Jurkat, Clone E6-1 (cell line): ENCODE results near the gene CCDC12.
"Not testable (repeated sequence)": the region's sequence is repeated elsewhere in the genome, so short reads cannot be mapped to it uniquely, and the experiment has no call there.

Experiments used
- DNase-seq: peaks from one replicate; pipeline ENCODE4 v3.0.0-alpha.2; 2011; ENCODE audit warnings: low read depth, low spot score
- H3K4me3 ChIP-seq: 2 replicates; pipeline ENCODE4 v1.5.1; 2011; ENCODE audit warnings: mild to moderate bottlenecking, low read length, control low read depth, moderate library complexity

The CCDC12 gene

DNA sequence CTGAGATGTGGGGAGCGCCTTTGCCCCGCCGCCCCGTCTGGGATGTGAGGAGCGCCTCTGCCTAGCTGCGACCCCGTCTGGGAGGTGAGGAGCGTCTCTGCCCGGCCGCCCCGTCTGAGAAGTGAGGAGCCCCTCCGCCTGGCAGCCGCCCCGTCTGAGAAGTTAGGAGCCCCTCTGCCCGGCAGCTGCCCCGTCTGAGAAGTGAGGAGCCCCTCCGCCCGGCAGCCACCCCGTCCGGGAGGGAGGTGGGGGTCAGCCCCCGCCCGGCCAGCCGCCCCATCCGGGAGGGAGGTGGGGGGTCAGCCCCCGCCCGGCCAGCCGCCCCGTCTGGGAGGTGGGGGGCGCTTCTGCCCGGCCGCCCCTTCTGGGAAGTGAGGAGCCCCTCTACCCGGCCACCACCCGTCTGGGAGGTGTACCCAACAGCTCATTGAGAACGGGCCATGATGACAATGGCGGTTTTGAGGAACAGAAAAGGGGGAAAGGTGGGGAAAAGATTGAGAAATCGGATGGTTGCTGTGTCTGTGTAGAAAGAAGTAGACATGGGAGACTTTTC, 12.4 kb downstream of the CCDC12 start:
- H3K4me3 ChIP-seq, DNase-seq: not testable (repeated sequence)

DNA sequence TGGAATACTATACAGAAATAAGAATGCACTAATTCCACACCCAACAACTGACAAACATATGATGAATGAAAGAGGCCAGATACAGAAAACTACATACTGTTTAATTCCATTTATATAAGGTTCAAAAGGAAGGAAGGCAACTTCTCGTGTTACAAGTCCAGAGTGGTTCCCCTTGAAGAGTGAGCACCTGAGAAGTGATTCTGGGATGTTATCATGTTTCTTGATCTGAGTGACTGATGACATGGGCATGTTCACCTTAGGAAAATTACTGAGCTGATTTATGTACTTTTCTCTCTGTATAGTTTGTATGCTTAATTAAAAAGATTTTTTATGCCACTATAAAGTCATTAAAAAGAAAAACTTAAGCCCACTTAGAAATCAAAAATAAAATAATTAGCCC, 13.6 kb downstream of the CCDC12 start:
- no peak overlapping the region for H3K4me3 ChIP-seq
- no peak for DNase-seq

DNA sequence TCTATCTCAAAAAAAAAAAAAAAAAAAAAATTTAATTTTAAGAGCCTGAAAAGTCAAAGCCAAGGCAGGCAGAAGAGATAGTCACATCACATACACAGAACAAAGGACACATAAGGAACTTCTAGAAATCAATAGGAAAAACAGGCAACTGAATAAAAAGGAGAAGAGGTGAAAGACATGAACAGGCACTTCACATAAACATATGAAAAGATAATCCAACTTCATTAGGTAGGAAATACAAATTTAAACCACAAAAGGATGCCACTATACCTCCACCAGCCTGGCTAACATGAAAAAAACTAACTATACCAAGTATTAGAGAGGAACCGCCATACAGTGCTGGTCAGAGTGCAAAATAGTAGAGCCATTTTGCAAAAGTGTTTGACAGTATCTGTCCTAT, 14.1 kb downstream of the CCDC12 start:
- DNase-seq: no peak
- no peak overlapping the region for H3K4me3 ChIP-seq

DNA sequence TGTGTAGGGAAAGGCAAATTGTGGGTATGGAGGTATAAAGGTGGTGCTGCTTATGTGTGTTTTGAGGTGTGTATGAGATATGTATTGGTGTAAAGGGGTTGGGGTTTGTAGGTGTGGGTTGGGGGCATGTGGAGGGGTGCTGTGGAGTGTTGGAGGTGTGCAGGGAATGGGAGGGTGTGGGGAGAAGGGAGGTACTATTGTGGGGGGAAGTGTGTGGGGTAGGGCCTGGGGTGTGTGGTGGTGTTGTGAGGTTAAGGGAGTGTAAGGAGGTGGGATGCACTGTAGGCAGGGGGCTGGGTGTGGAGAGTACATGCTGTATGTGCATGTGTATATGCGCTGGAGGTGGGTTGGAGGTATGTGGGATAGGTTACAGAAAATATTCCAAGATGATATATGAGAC, 15.7 kb downstream of the CCDC12 start:
- H3K4me3 ChIP-seq: no peak overlapping the region
- DNase-seq: no peak

DNA sequence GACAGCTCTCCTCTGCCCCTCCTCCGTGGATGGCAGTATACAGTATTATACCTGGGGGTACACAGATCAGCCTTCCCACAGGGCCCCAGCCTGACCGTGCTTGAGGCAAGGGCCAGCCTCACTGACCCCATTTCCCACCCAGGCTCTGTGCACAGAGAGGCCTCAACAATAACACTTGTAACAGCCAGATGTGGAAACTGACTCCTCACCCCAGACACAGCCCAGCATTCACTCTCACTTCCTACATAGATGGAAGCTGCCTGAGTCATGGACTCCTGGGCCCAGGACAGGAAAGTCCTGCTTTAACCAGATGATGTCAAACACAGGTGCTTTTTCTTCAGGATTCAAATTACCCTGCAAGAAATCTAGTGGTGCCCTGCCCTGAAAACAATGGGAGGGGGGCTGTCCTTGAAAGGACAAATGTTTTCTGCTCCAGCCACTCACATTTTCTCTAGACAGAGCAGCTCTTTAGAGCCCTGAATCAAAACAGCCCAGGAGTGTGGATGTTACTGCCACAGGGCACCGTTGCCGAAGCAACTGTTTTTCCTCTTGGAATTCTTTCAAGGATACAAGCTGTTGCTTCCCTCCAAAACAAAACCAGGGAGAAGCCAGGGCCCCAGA, 16.4 kb downstream of the CCDC12 start:
- no peak for DNase-seq

DNA sequence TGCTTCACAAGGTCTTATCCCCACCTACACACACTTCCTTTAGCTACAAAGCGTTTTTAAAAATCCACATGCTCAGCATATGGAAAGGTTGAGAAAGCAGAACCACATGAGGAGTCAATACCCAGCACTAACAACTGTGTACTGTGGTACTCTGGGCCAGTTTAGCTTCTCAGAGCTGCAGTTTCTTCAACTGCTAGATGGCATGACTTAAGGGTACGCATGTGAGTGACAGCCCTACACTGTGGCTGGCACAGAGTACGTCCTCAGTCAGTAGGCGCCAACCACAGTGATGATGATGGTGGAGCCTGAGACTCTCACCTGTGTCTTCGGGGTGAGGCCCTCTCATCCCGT, 17.4 kb downstream of the CCDC12 start:
- DNase-seq: peak; percentile 62
- no peak overlapping the region for H3K4me3 ChIP-seq

More for the DNA sequence above, 16.4 kb downstream of the CCDC12 start:
- no peak overlapping the region for H3K4me3 ChIP-seq

DNA sequence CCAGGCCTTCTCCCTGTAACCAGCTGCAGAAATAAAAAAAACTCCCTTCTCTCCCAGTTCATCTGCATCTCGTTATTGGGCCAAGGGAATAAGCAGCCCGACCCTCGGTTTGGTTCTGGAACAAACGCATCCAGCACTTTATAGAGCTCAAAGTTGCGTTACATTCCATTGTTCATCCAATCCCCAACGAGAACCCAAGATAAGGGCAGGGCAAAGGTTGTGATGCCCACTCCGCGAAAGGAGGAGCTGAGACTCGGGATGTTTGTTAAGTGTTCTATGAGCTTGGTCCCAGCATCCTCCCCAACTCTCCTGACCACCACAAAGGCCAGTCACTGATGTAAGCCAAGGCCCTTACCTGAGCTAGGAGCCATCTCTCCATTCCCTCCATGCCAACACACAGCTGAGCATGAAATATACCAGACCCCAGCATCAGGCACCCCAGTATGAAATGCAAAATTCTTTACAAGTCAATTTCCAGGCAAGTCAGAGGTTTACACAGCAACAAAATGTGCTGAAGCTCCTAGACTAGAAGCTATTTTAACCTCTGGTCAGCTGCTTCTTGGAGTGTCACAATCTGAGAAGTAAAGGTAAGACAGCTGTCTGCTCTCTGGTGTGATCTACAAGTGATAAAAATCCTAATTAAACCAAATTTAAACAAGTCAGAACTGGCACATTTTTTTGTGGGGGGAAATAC, 17.9 kb downstream of the CCDC12 start:
- DNase-seq: no peak
- H3K4me3 ChIP-seq: no peak overlapping the region

DNA sequence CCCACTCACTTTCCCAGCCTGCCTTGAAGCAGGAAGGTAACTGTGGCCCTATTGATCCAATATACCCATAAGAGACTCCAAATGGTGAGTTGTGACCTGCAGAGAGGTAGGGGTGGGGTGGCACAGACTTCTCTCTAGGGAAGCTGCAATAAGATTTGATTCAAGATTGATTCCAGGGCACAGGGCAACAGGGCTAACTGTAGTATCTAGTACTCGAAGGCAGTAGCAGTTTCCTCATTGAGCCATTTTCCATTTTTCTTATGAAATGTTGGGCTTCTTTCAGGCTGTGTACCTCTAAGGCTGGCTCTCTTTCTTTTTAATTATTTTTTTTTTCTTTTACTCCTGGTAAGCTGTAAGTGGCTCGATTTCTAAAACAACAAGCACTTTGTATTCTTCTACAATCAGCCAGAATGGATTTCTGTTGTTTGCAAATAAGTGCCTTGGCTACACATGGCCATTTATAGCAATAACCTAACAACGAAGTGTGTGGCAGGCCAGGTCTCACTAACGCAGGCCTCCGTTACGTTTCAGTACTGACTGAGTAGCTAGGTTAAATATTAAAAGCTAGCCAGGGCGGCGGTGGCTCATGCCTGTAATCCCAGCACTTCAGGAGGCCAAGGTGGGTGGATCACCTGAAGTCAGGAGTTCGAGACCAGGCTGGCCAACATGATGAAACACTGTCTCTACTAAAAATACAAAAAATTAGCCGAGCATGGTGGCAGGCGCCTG, 19.3 kb downstream of the CCDC12 start:
- DNase-seq: no peak

DNA sequence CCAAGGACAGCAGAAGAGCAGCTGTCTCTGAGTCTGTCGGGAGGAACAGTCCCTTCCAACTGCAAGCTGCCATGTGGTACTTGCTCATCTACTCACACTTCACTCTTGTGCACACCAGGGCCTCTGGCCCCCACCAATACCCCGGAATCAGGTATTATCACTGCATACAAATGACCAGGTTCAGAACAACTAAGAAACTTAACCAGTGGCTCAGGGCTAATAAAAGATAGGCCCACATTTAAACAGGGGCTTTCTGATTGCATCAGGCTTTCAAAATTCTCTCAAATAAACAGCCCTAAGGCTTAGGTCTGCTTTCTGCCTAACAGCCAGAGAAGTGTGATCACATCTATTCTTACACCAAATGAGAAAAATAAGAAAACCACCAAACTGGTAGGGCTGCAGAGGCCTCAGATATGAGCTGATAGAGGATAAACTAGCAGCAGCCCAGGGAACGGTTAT, 20.7 kb downstream of the CCDC12 start:
- peak; percentile 66 for DNase-seq
- no peak overlapping the region; the same call in 1 of the 2 replicates for H3K4me3 ChIP-seq

More for the DNA sequence above, 19.3 kb downstream of the CCDC12 start:
- no peak overlapping the region for H3K4me3 ChIP-seq

DNA sequence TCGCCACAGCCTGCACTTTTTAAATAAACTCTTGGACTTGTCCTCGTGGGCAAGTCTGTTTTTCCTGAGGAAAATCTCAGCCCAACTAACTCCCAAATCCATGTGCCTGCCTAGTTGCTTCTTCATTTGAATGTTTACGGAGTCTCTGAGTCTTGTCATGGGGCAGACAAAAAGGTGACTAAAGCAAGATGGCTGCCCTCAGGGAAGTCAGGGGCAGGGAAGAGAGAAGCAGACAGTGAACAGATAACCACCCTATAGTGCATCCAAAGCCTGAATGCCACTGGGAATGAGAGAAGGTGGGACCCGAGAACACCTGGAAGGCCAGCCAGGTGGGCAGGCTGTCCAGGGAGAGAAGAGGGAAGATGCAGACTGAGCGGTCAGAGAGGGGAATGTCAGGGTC, 21.4 kb downstream of the CCDC12 start:
- no peak overlapping the region for H3K4me3 ChIP-seq
- DNase-seq: no peak

DNA sequence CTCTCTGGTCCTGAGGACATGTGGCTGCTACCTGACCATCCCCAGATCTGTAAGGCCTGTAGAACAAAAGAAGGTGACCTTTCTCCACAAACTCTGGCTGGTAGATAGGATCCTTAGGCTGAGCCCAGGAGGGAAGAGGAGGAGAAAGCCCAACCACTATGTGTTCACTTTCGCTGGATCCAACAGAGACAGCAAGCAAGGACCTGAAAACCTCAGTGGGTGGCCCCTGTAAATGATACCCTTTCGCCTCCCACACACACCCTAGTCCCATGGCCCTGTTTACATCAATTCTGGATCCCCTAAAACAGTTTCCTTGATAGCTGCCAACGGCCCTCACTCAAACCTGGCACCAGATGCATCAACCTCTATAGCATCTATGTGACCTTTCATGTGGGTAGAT, 22.4 kb downstream of the CCDC12 start:
- peak overlapping the region; percentile 33 for H3K4me3 ChIP-seq
- no peak for DNase-seq

DNA sequence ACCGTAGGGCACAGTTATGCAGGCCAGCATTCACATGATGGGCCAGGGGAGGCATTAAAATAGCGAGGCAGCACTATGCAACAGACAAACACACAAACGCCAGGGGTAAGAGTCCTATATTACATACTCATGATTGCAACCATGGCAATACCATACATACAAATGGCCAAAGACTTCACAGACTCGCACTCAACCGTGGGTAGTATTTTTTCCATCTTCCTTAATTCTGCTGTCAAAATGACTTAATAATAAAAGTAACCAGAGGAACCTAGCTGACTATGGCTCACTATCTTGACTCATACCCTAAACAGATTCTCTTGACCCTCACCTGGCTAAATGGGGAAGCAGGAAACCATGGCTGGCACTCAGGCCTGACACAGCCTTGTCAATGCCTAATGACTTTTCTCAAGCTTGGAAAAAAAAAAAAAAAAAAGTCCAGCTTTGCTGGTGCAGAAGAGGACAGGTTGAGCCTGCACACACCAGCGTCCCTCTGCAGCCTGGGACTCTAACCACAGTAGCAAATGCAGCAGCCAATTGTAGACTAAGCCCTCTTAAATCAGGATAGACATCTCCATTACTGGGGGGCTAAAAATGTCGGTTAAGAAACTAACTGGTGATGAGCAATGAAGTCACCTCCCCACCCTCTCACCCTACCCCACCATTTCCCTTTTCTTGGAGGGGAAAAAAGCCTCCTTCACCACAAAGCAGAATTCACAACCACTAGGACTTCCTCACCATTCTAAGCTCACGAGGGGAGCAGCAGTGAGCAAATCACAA, 23.1 kb downstream of the CCDC12 start:
- peak; percentile 89 for DNase-seq
- peak overlapping the region; percentile 33 for H3K4me3 ChIP-seq

DNA sequence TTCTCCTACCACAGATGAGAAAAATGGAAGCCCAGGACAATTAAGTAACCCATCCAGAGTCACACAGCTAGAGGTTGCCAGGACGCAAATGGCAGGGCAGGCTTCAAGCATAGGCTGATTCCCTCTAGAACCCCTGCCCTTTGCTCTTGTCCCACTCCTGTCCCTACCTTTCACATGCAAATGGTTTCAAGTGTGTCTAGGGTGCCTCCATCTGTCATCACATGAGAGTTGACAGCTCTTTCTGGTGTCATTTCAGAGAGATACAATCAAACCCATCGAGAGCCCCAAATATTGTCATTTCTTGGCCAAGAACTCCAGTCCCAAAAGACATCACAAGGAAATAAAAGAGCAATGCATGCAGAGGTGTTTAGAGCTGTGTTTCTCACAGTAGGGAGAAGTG, 23.7 kb downstream of the CCDC12 start:
- DNase-seq: no peak
- H3K4me3 ChIP-seq: 0 out of 2 replicates have a peak overlapping the region, but pooled peaks have one; percentile 33

DNA sequence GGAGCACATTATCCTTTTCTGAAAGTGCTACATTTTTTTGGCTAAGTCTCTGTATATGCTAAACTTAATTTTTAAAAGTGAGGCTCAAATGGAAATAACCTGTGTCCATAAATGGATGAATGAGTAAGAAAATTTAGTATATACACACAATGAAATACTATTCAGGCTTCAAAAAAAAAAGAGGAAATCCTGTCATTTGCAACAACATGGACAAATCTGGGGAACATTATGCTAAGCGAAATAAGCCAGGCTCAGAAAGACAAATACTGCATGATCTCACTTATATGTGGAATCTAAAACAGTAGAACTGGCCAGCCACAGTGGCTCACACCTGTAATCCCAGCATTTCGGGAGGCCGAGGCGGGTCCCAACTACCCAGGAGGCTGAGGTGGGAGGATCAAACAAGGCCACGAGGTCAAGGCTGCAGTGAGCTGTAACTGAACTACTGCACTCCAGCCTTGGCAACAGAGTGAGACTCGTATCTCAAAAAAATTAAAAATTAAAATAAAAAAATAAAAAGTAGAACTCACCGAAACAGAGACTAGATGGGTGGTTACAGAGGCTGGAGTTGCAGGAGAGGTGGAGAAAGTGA, 25.8 kb downstream of the CCDC12 start:
- no peak for DNase-seq
- H3K4me3 ChIP-seq: no peak overlapping the region

DNA sequence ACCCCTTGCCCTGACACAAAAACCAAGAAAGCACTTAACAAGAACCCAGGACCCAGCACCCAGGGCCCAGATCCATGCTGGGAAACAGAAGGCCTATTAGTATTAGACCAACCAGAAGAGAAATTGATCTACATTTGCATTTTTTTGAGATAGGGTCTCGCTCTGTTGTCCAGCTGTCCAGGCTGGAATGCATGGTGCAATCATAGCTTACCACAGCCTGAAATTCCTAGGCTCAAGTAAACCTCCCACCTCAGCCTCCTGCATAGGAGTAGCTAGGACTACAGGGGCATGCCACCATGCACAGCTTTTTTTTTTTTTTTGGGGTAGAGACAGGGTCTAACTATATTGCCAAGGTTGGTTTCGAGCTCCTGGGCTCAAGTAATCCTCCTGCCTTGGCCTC, 26.4 kb downstream of the CCDC12 start:
- no peak overlapping the region for H3K4me3 ChIP-seq

DNA sequence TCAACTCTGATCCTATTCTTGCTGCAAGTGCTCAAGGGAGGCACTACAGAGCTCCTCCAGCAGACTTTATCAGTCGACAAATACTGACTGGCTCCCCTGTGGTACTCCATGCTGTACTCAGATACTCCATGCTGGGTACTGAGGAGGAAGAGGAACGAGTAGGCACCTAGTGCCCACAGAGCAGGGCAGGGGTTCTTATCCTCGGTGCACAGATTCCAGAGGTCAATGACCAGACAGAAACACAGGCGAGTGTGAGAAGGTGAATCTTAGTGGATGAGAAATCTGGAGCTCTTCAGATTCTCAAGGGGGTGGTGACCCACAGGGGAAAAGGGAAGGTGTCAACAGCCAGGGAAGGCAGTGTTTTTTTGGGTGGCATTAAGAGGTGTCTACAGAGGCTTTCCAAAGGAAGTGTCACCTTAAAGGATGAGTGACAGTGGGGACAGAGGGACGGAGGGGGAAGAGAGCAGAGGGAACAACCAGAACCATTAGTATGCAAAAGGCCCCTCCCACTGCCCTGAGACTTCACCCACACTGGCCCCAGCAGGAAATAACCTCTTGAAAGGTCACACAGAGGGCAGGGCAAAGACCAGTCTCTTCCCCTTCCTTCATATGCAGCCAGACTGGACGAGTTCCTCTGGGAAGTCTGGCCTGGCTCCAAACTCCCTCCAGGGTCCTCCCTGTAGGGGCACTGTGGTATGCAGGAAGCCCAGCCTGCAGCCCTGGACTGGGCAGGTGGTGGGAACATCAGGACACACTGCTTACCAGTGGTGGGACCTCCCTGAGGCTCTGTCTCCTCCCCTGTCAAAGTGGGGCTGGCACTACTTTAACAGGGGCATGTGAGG, 27.5 kb downstream of the CCDC12 start:
- DNase-seq: no peak
- H3K4me3 ChIP-seq: no peak overlapping the region

More for the DNA sequence above, 26.4 kb downstream of the CCDC12 start:
- no peak for DNase-seq

DNA sequence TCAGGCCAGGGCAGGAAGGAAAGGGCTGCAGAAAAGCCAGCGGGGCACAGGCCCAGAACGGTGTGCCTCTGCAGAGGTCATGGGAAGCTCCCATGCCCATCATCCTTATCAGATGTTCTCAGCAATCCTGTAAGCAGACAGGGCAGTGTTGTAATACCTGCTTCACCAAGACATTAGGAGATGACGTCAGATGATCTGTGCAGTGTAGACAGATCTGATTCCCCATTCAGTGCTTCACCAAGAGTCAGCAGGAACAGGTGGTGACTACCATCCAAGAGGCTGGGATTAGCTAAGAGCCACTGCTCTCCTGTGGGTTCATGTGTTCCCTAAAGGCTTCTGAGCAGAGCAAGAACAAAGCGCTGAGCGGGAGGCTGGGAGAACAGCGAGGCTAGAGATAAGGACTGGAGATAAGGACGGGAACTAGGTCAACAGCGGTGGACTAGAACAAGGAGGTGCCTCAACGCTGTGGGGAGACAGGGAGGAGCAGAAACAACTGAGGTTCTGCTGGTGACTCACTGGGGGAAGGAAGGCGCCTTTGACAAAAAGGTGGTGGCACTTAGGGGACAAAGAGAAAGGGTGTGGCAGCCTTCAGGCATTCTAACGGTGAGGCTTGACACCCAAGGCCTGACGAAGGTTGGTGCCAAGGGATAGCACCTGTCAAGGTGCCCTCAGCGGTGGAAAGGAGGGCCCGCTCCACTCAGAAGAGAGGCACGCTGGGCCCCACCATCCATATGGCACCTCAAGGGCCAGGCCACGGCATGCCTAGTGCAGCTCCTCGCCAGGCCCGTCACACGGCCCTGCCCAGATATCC, 28.4 kb downstream of the CCDC12 start:
- peak; percentile 67 for DNase-seq
- no peak overlapping the region for H3K4me3 ChIP-seq
